GM12872 (cell line): ENCODE data around the gene B3GNT5.

Experiments
- TF ChIP-seq, protein P1 (sequence below): IDR thresholded peaks from 3 replicates; pipeline ENCODE4 v1.5.1; 2011; ENCODE audit warnings: low read depth, mild to moderate bottlenecking, low read length, moderate library complexity; ENCODE audit not compliant: insufficient read depth

Gene B3GNT5

GRCh38 chr3:183261151-183261724, 8.2 kb downstream of the B3GNT5 start:
- TF ChIP-seq, protein P1, sequence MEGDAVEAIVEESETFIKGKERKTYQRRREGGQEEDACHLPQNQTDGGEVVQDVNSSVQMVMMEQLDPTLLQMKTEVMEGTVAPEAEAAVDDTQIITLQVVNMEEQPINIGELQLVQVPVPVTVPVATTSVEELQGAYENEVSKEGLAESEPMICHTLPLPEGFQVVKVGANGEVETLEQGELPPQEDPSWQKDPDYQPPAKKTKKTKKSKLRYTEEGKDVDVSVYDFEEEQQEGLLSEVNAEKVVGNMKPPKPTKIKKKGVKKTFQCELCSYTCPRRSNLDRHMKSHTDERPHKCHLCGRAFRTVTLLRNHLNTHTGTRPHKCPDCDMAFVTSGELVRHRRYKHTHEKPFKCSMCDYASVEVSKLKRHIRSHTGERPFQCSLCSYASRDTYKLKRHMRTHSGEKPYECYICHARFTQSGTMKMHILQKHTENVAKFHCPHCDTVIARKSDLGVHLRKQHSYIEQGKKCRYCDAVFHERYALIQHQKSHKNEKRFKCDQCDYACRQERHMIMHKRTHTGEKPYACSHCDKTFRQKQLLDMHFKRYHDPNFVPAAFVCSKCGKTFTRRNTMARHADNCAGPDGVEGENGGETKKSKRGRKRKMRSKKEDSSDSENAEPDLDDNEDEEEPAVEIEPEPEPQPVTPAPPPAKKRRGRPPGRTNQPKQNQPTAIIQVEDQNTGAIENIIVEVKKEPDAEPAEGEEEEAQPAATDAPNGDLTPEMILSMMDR, result no peak

DNA sequence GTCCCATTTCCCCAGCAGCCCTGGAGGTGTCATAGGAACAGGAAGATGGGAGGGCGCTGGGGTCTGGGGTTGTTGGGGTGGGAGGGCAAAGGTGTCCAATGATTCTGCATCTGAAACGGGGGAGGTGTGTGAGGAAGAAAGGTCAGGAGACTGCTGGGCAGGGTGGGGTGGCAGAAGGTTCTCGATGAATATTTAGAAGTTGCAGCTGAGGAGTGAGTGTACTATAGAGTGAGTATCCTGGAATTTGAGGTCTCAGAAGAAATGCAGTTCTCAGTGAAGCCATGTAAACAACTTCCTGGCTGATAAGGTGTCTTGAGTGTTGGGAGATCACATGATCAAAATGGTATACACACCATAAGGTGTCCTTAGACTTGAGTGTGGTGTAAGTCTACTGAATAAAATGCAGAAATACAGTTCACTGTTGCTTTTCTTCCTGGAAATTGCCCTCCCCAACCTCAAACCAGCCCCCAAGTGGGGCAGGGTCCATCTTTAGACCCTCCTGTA, 9.9 kb downstream of the B3GNT5 start:
- TF ChIP-seq, protein P1, result no peak

- TF ChIP-seq, protein P1, result no peak
Measured at GRCh38 chr3:183264268-183264667, 11.2 kb downstream of the B3GNT5 start.

- TF ChIP-seq, protein P1, result no peak
Measured at GRCh38 chr3:183265157-183265642, 12.1 kb downstream of the B3GNT5 start.

DNA sequence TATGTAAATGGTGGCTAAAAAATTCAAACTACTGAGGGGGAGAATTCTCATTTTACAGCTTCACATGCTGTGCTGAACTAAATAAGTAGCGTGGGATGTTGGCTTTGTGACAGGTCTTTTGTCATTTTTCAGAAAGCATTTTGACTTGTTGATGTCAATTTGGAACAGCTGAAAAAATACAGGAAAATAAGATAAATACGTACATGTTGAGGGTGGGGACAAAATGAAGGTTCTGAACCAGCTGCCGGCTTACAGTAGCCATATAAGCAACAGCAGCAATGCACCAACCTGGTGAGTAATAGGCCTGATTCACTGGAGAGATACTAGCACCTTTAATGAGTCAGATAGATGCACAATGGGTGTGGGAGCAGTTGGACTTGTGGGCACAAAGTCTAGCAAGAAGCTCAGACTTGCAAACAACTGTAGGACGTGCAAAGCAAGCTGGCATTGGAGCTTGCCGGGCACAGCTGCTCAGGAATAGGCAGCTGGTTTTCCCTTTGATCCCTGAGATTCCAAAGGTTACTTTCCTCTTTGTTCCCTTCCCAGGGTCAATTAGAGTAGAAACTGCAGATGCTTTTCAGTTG, 12.9 kb downstream of the B3GNT5 start:
- TF ChIP-seq, protein P1, result no peak

DNA sequence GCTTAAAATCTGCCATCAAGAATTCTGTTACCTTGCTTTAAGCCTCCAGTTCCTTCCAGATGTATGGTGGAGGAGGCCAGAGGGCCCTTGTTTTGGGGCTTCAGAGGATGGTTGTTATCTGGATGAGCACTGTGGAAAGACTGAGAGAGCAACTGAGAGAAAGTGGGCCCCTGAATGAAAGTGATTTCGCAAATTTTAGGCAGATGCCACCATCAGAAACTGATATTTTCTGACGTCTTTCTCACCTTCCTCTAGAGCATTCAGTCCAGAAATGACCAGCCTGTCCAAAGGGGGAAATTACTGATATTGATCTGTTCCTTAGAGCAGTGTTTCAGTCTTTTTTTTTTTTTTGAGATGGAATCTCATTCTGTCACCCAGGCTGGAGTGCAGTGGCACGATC, 13.4 kb downstream of the B3GNT5 start:
- TF ChIP-seq, protein P1, result no peak

- TF ChIP-seq, protein P1, result no peak
Measured at GRCh38 chr3:183267140-183267539, 14.1 kb downstream of the B3GNT5 start.
